Embryonic facial prominence (tissue), 1 donor: ENCODE data around the gene TLX2.

Experiments used
- DNase-seq: peaks from one replicate; pipeline ENCODE4 v3.0.0-alpha.2; 2016; ENCODE audit errors: extremely low spot score

TLX2 gene

GRCh38 chr2:74531666-74532065, 17.4 kb downstream of the TLX2 start:
- no peak for DNase-seq

- DNase-seq = no peak
These were observed 18.0 kb downstream of the TLX2 start for GRCh38 chr2:74532222-74532621.

- DNase-seq = no peak
These were observed 19.2 kb downstream of the TLX2 start for GRCh38 chr2:74533464-74533863.

- DNase-seq = no peak
These were observed 20.2 kb downstream of the TLX2 start for GRCh38 chr2:74534411-74534810.

GRCh38 chr2:74535440-74535965, 21.3 kb downstream of the TLX2 start:
- DNase-seq = no peak

GRCh38 chr2:74536166-74536950, 22.1 kb downstream of the TLX2 start:
- DNase-seq = no peak

- DNase-seq = no peak
These were observed 22.9 kb downstream of the TLX2 start for GRCh38 chr2:74537140-74537539.

GRCh38 chr2:74538881-74539339, 24.7 kb downstream of the TLX2 start:
- DNase-seq = no peak

- no peak for DNase-seq
These were observed 26.0 kb downstream of the TLX2 start for GRCh38 chr2:74540291-74540690.

- no peak for DNase-seq
These were observed 28.7 kb downstream of the TLX2 start for GRCh38 chr2:74542978-74543377.

GRCh38 chr2:74544634-74545033, 30.4 kb downstream of the TLX2 start:
- DNase-seq = no peak

GRCh38 chr2:74546004-74546403, 31.8 kb downstream of the TLX2 start:
- DNase-seq = no peak

GRCh38 chr2:74548285-74548899, 34.1 kb downstream of the TLX2 start:
- DNase-seq = no peak

- DNase-seq = no peak
These were observed 34.9 kb downstream of the TLX2 start for GRCh38 chr2:74548900-74549826.

- DNase-seq = no peak
These were observed 36.0 kb downstream of the TLX2 start for GRCh38 chr2:74550231-74550630.

GRCh38 chr2:74551530-74551929, 37.3 kb downstream of the TLX2 start:
- DNase-seq = no peak

GRCh38 chr2:74551942-74552913, 38.0 kb downstream of the TLX2 start:
- no peak for DNase-seq

- DNase-seq = no peak
These were observed 38.9 kb downstream of the TLX2 start for GRCh38 chr2:74552914-74553811.

- DNase-seq = peak; percentile 86
These were observed 39.9 kb downstream of the TLX2 start, which contains the start of the genes DOK1 and LOXL3 for GRCh38 chr2:74553892-74554819. TSS of gene DOK1 (plus strand) at chr2:74554720. CDS start at chr2:74554755, 35 bp downstream. TSS of gene LOXL3 (minus strand) at chr2:74553942. CDS start at chr2:74552634, 1,308 bp downstream.
